GM12873 (cell line): ENCODE measurements around the gene DNM2.

ENCODE experiments used
- CTCF ChIP-seq: IDR thresholded peaks from 2 replicates; pipeline ENCODE4 v1.5.1; 2012; ENCODE audit warnings: low read depth, mild to moderate bottlenecking, moderate library complexity, low read length, control low read depth; ENCODE audit not compliant: insufficient read depth; ENCODE audit errors: missing control alignments

DNM2 gene

GRCh38 chr19:10730932-10731331, 13.1 kb downstream of the DNM2 start:
- TF ChIP-seq CTCF = no peak

DNA sequence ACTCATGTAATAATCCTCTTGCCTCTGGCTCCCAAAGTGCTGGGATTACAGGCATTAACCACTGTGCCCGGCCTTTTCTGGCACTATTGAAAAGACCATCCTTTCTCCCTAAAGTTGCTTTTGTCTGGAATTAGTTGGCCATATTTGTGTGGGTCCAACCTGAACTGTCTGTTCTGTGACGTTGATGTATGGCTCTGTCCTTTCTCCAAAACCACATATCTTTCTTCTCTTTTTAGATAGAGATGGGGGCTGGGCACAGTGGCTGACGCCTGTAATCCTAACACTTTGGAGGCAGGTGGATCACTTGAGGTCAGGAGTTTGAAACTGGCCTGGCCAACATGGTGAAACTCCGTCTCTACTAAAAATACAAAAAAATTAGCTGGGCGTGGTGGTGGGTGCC, 17.9 kb downstream of the DNM2 start:
- TF ChIP-seq CTCF = no peak

GRCh38 chr19:10736189-10736588, 18.3 kb downstream of the DNM2 start:
- no peak for TF ChIP-seq CTCF

- no peak for TF ChIP-seq CTCF
These were observed 19.2 kb downstream of the DNM2 start for GRCh38 chr19:10736916-10737551.

DNA sequence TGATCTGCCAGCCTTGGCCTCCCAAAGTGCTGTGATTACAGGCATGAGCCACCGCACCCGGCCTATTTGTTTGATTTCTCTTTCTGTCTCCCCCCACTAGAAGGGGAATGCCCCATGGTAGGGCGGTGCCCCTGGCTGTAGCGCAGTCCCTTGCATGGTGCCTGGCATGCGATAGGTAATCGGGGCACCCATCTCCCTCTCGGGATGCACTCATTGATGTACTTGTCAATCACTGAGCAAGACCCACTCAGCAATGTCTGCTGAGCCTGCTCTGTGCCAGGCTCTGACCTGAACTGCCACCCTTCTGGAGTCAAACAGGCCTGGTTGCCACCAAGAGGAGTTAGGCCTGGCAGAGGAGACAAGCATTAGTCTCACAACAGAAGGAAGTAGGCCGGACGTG, 19.8 kb downstream of the DNM2 start:
- no peak for TF ChIP-seq CTCF

- no peak for TF ChIP-seq CTCF
These were observed 22.9 kb downstream of the DNM2 start for GRCh38 chr19:10740798-10741197.

- TF ChIP-seq CTCF = no peak
These were observed 24.6 kb downstream of the DNM2 start for GRCh38 chr19:10742476-10742875.
